Ishikawa (cell line): ENCODE measurements around the gene WNT7B.
A peak's percentile ranks its signal among the peaks of the same experiment; 100 is the strongest.

Source experiments
- CEBPB ChIP-seq: IDR thresholded peaks from 2 replicates; pipeline ENCODE4 v1.6.1; 2012
- EP300 ChIP-seq: IDR thresholded peaks from 2 replicates; pipeline ENCODE4 v1.6.1; 2012; ENCODE audit warnings: borderline replicate concordance
- RAD21 ChIP-seq: IDR thresholded peaks from 2 replicates; pipeline ENCODE4 v1.6.1; 2012; ENCODE audit warnings: low read depth
- REST ChIP-seq: IDR thresholded peaks from 2 replicates; pipeline ENCODE4 v1.6.1; 2012; ENCODE audit warnings: low read depth, mild to moderate bottlenecking

- TF ChIP-seq RAD21 (peak; percentile 66), EP300 (no peak), REST (no peak), CEBPB (no peak)
Measured at GRCh38 chr22:45969414-45969799, 7.6 kb downstream of the WNT7B start.
